Smooth muscle cell (in vitro differentiated cells): ENCODE measurements around the gene TELO2. TPM values are rescaled to one million over a fixed set of nuclear protein-coding genes. Genes with fewer than 3 reads are reported as not detected.

Experiments used
- DNase-seq: peaks from one replicate; lab custom pipeline; 2025; ENCODE audit not compliant: unreplicated experiment; lab: John Stamatoyannopoulos, UW
- H2AFZ ChIP-seq: fragments of 200-600 bp; sonication (generic); 2 replicates; pipeline ENCODE4 v1.6.0; 2016; ENCODE audit warnings: antibody characterized with exemption, low read depth, mild to moderate bottlenecking
- H3F3A ChIP-seq: fragments of 200-600 bp; sonication (generic); 2 replicates; pipeline ENCODE4 v1.6.0; 2017; ENCODE audit warnings: antibody characterized with exemption, low read depth
- H3K27ac ChIP-seq: fragments of 200-600 bp; sonication (generic); 2 replicates; pipeline ENCODE4 v1.5.1; 2016; ENCODE audit warnings: low read depth, mild to moderate bottlenecking
- H3K27me3 ChIP-seq: fragments of 200-600 bp; sonication (generic); 2 replicates; pipeline ENCODE4 v1.6.1; 2016; ENCODE audit warnings: low read depth, mild to moderate bottlenecking
- H3K36me3 ChIP-seq: fragments of 200-600 bp; sonication (generic); 2 replicates; pipeline ENCODE4 v1.5.1; 2016; ENCODE audit warnings: low read depth
- H3K4me1 ChIP-seq: fragments of 200-600 bp; sonication (generic); 2 replicates; pipeline ENCODE4 v1.5.1; 2016; ENCODE audit warnings: low read depth
- H3K4me2 ChIP-seq: fragments of 200-600 bp; sonication (generic); 2 replicates; pipeline ENCODE4 v1.6.0; 2016; ENCODE audit warnings: mild to moderate bottlenecking
- H3K4me3 ChIP-seq: fragments of 200-600 bp; sonication (generic); 2 replicates; pipeline ENCODE4 v1.5.1; 2016; ENCODE audit warnings: mild to moderate bottlenecking
- H3K79me2 ChIP-seq: fragments of 200-600 bp; sonication (generic); 2 replicates; pipeline ENCODE4 v1.6.0; 2016; ENCODE audit warnings: low read depth, mild to moderate bottlenecking
- H3K9ac ChIP-seq: fragments of 200-600 bp; sonication (generic); 2 replicates; pipeline ENCODE4 v1.6.0; 2016; ENCODE audit warnings: low read depth
- H3K9me3 ChIP-seq: fragments of 200-600 bp; sonication (generic); replicated peaks from 2 replicates; pipeline ENCODE4 v1.5.1; 2016; ENCODE audit warnings: low read depth
- H4K20me1 ChIP-seq: fragments of 200-600 bp; sonication (generic); 2 replicates; pipeline ENCODE4 v1.6.0; 2016; ENCODE audit warnings: low read depth
- CTCF ChIP-seq: fragments of 200-600 bp; sonication (generic); IDR thresholded peaks from 2 replicates; pipeline ENCODE4 v1.5.1; 2017; ENCODE audit warnings: borderline replicate concordance, mild to moderate bottlenecking, antibody characterized with exemption; ENCODE audit not compliant: insufficient read depth, poor library complexity, severe bottlenecking
- WGBS: methylation state at CpG from one replicate; pipeline ENCODE4 v1.1.7; 2016; ENCODE audit warnings: low lambda C conversion rate; 5-methylcytosine and 5-hydroxymethylcytosine counted together
- polyA plus RNA-seq: library from polyadenylated mRNA; unstranded; fragments of >200 nt; fragmentation: Nextera tagmentation; extraction: Ambion mirVana; gene quantifications from 2 replicates; pipeline ENCODE4 v1.2.1, GENCODE V29; 2016
- total RNA-seq: library from RNA; depleted of rRNA; stranded (reverse); fragments of >200 nt; gene quantifications from 2 replicates; pipeline ENCODE4 v1.2.3, GENCODE V29; 2014

TELO2 gene
- total and polyA plus RNA-seq, 2 experiments from 2014 or later: 6.5 to 22.9 TPM

- H3K9ac ChIP-seq: no peak overlapping the region
- H3F3A ChIP-seq: no peaks in the 10 kb centered on the region
- DNase-seq: no peak
Observed at GRCh38 chr16:1489077-1489476, 4.1 kb upstream of the TELO2 start.

DNA sequence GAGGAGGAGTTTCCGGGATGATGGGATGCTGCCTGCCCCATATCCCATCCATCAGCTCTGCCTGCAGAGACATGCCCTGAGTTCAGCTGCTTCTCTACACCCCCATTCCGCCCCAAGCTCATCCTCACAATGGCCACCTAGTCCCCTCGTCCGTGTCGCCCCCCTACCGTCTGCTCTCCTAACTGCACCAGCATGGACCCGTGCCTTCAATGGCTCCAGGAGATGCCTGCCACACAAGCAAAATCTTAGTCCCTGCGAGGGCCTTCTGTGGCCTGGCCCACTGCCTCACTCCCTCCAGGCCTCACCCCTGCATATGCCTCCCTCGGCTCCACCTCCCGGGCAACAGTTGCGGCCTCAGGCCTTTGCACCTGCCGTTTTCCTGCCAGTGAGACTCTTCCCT is 1.8 kb upstream of the TELO2 start:
- H3K79me2 ChIP-seq: peaks cover 18% of the 10 kb centered on the region
- H3K9me3 ChIP-seq: no peaks in the 10 kb centered on the region
- H3K4me2 ChIP-seq: no peak overlapping the region
- no peak for DNase-seq
- no peaks in the 10 kb centered on the region for H4K20me1 ChIP-seq
- TF ChIP-seq CTCF: no peak
- H3K27me3 ChIP-seq: no peaks in the 10 kb centered on the region
- H3K4me3 ChIP-seq: no peak overlapping the region
- no peak overlapping the region for H2AFZ ChIP-seq
- H3K36me3 ChIP-seq: no peaks in the 10 kb centered on the region
- no peak overlapping the region for H3K27ac ChIP-seq
- 88% methylated on average over 12 of the region's 12 CpGs for WGBS
- no peak overlapping the region for H3K9ac ChIP-seq
- H3K4me1 ChIP-seq: peaks cover 7% of the 10 kb centered on the region
- H3F3A ChIP-seq: no peaks in the 10 kb centered on the region

More at GRCh38 chr16:1489077-1489476, 4.1 kb upstream of the TELO2 start:
- TF ChIP-seq CTCF: no peak
- WGBS: 96% methylated on average over 12 of the region's 12 CpGs
- Histone ChIP-seq H3K36me3 (no peaks in the 10 kb centered on the region), H3K4me3 (no peak overlapping the region), H3K4me2 (no peak overlapping the region), H3K4me1 (peaks cover 3% of the 10 kb centered on the region), H3K27ac (no peak overlapping the region), H2AFZ (no peak overlapping the region), H4K20me1 (no peaks in the 10 kb centered on the region), H3K27me3 (no peaks in the 10 kb centered on the region), H3K9me3 (no peaks in the 10 kb centered on the region), H3K79me2 (peaks cover 8% of the 10 kb centered on the region)

GRCh38 chr16:1492082-1492922 is 858 bp upstream of the TELO2 start:
- H3K36me3 ChIP-seq: no peaks in the 10 kb centered on the region
- H3K9me3 ChIP-seq: no peaks in the 10 kb centered on the region
- H3K9ac ChIP-seq: peak overlapping the region; percentile 92
- no peaks in the 10 kb centered on the region for H4K20me1 ChIP-seq
- H2AFZ ChIP-seq: peak overlapping the region; percentile 70
- no peak overlapping the region for H3K27ac ChIP-seq
- peak overlapping the region; percentile 95 for H3K4me3 ChIP-seq
- H3K4me2 ChIP-seq: peak overlapping the region; percentile 83
- no peak for DNase-seq
- H3K27me3 ChIP-seq: no peaks in the 10 kb centered on the region
- H3F3A ChIP-seq: no peaks in the 10 kb centered on the region
- H3K79me2 ChIP-seq: peaks cover 18% of the 10 kb centered on the region
- peaks cover 7% of the 10 kb centered on the region for H3K4me1 ChIP-seq
- WGBS: 94% methylated on average over 23 of the region's 23 CpGs
- TF ChIP-seq CTCF: no peak

DNA sequence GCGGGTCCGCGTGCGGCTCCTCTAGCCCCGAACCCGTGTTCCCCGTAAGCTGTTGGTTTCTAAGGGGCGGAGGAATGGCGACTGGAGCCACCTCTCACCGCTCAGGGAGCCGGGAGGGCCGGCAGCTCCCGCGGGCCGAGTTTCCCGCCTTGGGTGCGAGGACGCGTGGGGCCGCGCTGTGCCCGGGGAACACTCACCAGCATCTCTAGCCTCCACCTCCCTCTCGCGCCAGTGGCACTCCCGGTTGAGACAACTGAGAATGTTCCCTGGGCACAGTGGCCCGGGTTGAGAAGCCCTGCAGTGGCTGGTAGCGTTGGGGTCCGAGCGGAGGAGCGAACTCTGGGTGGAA is 560 bp downstream of the TELO2 start:
- H3K79me2 ChIP-seq: peaks cover 18% of the 10 kb centered on the region
- H3K27ac ChIP-seq: no peak overlapping the region
- peak overlapping the region; percentile 95 for H3K4me3 ChIP-seq
- H4K20me1 ChIP-seq: no peaks in the 10 kb centered on the region
- no peaks in the 10 kb centered on the region for H3K9me3 ChIP-seq
- H3K27me3 ChIP-seq: no peaks in the 10 kb centered on the region
- H3K4me2 ChIP-seq: peak overlapping the region; percentile 83
- peak overlapping the region; percentile 94 for H2AFZ ChIP-seq
- no peaks in the 10 kb centered on the region for H3K36me3 ChIP-seq
- WGBS: 4% methylated on average over 25 of the region's 30 CpGs
- H3K4me1 ChIP-seq: peaks cover 7% of the 10 kb centered on the region
- no peak for TF ChIP-seq CTCF
- peak overlapping the region; percentile 92 for H3K9ac ChIP-seq
- no peak for DNase-seq
- no peaks in the 10 kb centered on the region for H3F3A ChIP-seq
